ENCODE data around the gene LARP1.

- TF ChIP-seq, protein P1, sequence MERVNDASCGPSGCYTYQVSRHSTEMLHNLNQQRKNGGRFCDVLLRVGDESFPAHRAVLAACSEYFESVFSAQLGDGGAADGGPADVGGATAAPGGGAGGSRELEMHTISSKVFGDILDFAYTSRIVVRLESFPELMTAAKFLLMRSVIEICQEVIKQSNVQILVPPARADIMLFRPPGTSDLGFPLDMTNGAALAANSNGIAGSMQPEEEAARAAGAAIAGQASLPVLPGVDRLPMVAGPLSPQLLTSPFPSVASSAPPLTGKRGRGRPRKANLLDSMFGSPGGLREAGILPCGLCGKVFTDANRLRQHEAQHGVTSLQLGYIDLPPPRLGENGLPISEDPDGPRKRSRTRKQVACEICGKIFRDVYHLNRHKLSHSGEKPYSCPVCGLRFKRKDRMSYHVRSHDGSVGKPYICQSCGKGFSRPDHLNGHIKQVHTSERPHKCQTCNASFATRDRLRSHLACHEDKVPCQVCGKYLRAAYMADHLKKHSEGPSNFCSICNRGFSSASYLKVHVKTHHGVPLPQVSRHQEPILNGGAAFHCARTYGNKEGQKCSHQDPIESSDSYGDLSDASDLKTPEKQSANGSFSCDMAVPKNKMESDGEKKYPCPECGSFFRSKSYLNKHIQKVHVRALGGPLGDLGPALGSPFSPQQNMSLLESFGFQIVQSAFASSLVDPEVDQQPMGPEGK (CRISPR knock-in tag; IDR thresholded peaks at IDR 0.05; ENCODE audit: borderline replicate concordance) = no peak
- TF ChIP-seq, protein P2, sequence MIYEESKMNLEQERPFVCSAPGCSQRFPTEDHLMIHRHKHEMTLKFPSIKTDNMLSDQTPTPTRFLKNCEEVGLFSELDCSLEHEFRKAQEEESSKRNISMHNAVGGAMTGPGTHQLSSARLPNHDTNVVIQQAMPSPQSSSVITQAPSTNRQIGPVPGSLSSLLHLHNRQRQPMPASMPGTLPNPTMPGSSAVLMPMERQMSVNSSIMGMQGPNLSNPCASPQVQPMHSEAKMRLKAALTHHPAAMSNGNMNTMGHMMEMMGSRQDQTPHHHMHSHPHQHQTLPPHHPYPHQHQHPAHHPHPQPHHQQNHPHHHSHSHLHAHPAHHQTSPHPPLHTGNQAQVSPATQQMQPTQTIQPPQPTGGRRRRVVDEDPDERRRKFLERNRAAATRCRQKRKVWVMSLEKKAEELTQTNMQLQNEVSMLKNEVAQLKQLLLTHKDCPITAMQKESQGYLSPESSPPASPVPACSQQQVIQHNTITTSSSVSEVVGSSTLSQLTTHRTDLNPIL (CRISPR knock-in tag; IDR thresholded peaks at IDR 0.05; ENCODE audit: low read depth) = no peak
- TF ChIP-seq RARB (CRISPR knock-in tag; IDR thresholded peaks at IDR 0.05) (no peak), TOX (CRISPR knock-in tag; IDR thresholded peaks at IDR 0.05; ENCODE audit: borderline replicate concordance) (no peak), ZC3H10 (CRISPR knock-in tag; IDR thresholded peaks at IDR 0.05) (no peak)
Observed at GRCh38 chr5:154749491-154749890, 5.7 kb upstream of the LARP1 start.
